HCEC 1CT (cell line): ENCODE measurements around the gene RBM20.

Experiments used
- DNase-seq: peaks from one replicate; pipeline ENCODE4 v3.0.0-alpha.2; 2017

RBM20 gene

DNA sequence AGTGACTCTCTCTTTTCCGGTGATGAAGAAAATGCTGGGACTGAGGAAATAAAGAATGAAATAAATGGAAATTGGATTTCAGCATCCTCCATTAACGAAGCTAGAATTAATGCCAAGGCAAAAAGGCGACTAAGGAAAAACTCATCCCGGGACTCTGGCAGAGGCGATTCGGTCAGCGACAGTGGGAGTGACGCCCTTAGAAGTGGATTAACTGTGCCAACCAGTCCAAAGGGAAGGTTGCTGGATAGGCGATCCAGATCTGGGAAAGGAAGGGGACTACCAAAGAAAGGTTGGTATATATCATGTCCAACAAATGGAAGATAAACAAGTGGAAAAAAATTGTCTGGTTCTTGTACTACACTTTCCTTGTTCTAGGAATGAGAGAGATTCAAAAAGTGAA lies 237.1 kb downstream of the RBM20 start:
- DNase-seq: no peak

DNA sequence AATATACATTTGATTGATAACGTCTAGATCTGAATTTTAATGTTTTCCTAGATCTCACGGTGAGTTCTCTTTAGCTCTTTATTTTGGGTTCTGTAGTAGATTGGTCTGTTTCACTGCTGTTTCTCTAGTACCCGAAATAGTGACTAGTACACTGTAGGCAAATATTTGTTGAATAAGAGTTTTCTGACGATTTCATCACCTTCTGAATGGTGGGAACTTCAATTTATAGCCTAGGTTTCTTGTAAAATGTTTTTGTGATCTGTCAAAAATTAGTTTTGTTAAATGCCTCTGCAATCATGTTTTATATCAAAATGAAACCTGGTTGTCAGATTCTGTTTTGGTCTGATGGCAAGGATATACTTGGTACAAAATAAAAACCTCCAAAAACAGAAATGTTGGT lies 237.8 kb downstream of the RBM20 start:
- no peak for DNase-seq

DNA sequence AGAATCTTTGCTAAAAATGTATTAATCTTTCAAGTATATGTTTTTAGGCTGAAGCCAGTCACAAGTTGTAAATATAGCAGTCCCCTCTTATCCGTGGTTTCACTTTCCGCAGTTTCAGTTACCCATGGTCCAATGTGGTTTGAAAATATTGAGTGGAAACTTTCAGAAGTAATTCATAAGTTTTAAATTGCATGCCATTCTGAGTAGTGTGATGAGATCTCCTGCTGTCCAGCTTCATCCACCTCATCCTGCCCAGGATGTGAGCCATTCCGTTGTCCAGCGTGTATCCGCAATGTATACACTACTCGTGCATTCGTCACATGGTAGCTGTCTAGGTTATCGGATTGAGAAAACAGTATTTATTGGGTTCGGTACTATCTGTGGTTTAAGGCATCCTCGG lies 239.8 kb downstream of the RBM20 start:
- DNase-seq: no peak

DNA sequence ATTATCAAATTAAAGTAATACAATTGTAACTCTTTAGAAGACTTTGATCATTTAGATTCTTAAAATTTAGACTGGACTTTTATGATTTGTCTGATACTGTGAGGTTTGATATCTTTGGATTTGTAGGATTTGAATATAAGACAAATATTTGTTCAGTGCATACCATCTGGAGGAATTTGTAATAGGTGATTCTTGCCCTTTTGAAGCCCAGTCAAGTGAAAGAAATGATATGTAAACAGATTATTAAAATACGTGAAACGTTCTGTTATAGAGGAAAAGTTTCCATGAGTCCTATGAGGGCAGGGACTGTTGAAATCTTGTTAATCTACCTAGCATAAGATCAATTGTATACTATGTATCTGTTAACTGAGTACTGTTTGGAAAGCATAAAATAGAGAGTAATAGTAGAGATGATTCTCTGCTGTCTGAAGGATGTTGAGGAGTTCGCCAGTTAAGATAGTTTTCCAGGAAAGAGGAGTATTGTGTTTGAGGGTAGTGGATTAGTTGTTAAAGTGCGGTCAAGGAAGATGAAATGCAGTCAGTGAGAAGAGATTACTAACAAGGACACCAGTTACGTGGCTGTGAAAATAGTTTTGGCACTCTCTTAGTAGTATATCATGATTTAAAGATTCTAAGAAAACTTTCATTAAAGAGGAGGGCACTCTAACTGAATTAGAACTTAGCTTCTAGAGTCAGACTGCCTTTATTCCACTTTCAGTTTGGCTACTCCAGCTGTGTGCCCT lies 242.0 kb downstream of the RBM20 start:
- no peak for DNase-seq

DNA sequence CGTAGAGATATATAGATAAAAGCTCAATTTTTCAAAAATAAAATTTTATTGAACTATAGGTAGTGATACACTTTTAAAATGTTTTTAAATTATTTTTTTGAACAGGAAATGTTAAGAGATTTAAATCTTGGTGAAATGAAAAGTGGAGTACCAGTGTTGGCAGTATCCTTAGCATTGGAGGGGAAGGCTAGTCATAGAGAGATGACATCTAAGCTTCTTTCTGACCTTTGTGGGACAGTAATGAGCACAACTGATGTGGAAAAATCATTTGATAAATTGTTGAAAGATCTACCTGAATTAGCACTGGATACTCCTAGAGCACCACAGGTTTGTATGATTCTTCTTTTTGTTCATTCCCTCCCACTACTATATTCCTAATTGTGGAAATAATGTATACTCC lies 243.4 kb downstream of the RBM20 start:
- DNase-seq: no peak
